GM21723 (cell line): ENCODE results near the gene CLSTN1.
A peak's percentile ranks its signal among the peaks of the same experiment; 100 is the strongest.
"Not testable (repeated sequence)": the region's sequence is repeated elsewhere in the genome, so short reads cannot be mapped to it uniquely, and the experiment has no call there.

Experiments
- ATAC-seq: cut with Tn5 transposase; IDR thresholded peaks from one replicate; pipeline ENCODE4 v1.9.1; 2021; ENCODE audit warnings: mild to moderate bottlenecking, moderate library complexity; ENCODE audit not compliant: unreplicated experiment

Gene CLSTN1

DNA sequence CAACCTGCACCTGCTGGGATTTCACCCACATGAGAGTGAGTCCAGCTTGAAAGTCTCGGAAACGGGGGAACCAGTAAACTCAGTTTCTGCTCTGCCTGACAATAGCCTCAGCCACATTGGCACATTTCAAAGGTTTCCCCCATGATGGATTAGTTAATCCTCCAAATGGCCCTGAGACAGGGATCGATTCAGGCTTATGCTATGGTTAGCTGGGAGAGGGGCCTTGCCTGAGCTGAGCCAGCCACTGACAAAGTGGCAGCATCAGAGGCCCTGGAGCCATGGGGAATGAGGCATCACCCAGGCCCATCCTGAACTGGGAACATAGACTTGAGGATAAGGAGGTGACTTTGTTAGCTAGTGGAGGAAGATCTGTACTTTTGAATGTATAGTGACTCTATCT, 2.9 kb upstream of the CLSTN1 start:
- no peak for ATAC-seq

DNA sequence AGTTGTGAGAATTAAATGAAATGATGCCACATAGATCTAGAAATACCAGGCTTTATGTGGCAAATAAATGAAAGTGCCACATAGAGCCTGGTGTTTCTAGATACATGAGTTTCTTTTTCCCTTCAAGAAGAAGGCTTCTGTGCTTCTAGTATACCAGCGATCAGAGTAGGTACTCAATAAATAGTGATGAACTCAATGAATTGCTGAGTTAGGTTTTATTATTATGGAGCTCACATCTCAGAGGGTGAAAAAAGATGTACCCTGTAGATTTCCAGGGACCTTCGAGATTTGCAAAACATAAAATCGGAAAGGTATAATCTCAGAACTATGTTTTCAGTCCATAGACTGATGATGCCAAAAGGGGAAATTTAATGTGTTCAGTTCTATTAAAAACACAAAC, 2.3 kb upstream of the CLSTN1 start:
- no peak for ATAC-seq

DNA sequence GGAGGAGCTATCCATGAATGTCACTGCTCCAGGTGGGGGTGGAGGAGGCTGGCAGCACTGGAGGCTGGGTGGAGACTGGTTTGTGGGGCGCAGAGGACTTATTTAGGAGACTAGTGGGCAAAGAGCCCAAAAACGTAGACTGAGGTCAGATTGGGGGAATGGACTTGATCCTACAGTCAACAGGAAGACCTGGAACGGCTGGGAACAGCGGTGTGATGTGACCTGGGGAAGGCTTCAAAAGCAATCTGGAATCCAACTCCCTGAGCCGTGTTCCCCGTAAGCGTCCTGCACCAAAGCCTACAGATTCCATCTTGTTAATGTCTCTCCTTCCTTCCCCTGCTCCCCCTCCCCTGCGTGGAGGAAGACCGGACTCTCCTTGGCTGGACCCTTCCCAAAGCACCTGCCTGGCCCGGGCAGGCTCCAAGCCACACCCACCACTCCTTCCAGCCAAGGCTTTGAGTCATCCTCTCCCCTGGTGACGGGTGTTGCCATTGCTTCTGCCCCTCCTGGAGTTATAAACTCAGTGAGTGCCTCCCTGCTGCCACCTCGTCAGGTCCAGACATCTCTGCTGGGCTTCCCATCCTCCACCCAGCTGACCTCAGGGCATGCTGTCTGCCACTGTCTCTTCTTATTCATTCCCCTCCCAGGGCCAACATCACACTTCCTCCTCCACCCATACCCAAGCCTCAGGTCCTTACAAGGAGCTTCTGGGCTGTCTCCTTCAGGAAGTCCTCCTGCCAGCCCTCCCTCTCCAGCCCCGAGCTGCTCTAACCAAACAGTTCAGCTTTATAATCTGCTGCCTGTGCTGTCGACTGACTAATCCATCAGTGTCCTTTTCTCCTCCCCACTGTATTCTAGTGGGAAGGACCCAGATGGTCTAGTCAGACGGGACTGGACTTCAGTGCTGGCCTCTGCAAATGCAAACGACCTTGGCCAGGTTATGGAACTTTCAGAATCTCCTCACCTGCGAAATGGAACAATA, 1.6 kb upstream of the CLSTN1 start:
- ATAC-seq, result no peak

DNA sequence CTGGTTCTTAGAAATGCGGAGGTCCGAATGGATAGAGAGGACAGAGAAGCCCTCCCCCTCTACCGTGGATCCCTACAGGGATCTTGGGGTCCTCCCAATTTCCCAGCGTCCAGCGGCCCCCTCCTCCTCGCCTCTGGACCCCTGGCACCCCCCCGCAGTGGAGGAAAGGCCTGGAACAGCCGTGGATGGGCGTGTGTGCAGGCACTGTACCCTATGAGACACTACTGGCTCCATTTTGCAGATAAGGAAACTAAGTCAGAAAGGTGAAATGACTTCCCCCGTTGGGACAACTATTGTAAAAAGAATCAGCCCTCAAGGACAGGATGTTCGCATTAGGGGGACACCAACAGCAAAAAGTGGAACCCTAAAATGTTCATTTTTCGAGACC, 931 bp upstream of the CLSTN1 start:
- ATAC-seq, result no peak

DNA sequence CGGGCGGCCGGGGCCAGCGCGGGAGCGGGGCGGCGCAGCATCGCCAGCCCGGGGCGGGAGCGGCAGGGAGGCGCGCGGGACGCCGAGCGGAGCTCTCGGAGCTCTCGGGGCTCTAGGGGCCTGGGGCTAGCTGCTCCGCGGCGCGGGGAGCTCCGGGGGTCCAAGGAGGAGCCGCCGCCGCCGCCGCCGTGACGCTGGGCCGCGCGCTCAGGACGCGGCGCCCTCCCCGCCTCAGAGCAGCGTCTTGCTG, 147 bp downstream of the CLSTN1 start:
- ATAC-seq, result peak; percentile 34

DNA sequence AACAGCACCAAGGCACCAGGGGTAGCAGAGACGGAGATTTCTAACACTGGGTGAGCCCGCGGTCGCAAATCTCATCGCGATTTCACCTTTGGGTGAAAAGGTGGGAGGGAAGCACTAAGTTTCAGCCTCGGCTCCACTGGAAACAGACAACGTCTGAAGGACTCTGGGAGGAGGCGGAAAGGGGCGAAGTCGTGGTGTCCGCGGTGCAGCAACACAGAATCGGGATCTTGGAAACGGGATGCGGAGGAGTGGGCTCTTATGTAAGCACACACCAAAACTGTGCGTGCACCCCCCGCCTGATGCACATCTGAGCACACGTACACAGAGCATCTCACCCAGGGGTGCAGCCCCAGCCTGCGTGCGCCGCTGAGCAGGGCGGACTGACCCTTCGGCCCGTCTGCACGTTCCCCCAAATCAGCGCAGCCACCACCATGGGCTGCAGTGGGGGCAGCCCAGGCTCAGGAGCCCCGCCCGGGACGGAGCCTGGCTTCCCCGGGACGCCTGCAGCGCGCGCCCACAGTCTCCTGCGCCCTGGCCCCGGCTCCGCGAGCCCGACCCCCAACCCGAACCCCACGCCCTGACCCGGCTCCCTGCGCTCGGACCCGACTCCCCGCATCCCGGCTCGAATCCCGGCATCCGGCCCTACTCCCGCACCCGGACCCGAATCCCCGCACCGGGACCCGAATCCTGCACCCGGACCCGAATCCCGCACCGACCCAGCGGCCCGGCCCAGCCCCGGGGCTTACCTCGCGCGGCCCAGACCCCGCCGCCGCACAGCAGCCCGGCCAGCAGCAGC, 670 bp downstream of the CLSTN1 start:
- peak; percentile 23 for ATAC-seq

DNA sequence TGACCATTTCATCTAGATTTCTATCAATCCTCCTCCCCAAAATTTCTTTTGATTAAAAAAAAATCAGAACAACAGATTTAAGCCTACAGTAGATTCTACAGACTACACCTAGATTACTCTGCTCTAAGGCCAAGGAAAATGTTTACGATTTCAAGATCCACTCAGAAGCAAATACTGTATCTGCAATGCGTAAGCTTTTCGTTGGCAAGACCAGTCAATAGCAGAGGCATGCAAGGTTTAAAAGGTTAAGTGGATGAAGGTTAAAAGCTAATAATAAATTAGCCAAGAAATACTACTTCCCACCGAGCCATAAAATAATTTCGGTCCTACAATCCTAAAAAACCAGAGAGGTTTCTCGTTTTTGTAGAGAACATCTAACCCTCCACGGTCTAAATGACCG, 1.3 kb downstream of the CLSTN1 start:
- no peak for ATAC-seq

DNA sequence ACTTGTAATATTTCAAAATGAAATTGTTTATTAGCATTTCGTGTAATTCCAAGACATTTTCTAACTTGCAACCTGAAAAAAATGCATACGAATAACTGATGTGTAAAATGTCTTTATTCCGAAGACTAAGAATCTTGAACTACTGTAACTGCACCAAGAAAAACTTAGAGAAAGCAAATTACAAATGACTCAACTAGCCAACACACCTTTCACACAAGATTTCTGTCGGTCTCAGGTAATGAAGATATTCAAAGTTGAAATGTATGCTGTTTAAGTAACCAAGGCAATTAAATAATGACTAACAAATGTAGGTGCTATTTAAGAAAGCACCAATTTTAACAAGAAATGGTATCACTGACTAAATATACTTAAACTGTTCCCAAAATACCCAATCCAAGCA, 2.1 kb downstream of the CLSTN1 start:
- ATAC-seq, result no peak

DNA sequence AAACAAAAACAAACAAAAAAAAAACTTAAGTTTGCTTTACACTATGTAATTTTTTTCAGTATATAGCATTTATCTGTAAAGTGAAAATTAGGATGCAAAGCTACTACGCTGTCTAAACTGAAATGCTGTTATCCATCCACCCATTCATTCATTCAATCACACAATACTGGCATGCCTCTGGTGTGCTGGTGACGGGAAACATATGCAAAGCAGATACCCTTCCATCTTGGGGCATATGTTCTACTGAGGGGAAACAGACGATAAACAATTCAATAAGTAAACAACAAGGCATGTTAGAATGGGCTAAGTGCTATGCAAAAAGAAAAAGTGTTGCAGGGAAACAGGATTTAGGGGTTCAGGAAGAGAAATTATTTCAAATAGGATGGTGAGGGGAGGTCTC, 3.2 kb downstream of the CLSTN1 start:
- ATAC-seq, result no peak

DNA sequence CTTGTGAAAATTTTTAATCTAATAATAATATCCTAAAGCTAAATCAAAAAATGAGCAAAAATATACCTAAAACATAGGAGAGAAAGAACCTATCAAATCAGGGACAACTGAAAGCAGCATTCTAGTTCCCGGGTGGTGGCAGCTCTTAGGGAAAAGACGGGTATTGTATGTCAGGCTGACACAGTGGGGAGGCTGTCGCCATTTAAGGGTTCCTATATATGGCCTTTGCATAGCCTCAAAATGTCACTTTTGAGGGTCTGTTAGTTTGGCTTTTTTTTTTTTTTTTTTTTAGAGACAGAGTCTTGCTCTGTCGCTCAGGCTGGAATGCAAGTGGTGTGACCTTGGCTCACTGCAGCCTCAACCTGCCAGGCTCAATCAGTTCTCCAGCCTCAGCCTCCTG, 6.0 kb downstream of the CLSTN1 start:
- ATAC-seq, result no peak

DNA sequence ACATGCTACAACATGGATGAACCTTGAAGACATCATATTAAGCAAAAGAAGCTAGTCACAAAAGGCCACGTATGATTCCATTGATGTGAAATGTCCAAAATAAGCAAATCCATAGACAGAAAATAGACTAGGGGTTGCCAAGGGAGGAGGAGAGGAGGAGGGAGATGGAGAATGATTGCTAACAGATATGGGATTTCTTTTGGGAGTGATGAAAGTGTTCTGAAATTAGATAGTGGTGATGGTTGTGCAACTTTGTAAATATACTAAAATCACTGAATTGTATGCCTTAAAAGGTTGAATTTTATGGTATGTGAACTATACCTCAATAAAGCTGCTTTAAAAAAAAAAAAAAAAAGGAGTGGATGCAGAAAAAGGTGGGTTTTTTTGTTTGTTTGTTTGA, 7.6 kb downstream of the CLSTN1 start:
- no peak for ATAC-seq

DNA sequence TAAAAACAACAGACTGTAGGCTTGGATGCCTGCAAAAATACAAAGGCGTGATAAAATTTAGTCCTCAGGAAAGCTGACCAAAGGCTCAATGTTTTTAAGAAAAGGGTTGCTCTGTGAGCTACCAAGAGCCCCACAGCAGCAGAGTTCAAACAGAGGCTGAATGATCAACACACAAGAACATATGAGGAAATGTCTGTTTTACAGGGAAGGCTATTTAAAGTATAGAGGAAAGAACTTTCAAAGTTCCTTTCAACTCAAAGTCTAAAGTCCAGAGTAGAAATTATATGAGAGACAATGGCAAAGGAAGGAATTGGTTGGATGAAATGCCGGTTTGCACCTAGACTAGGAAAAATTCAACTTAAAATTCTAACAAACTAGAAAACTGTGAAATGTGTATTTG, 8.6 kb downstream of the CLSTN1 start:
- no peak for ATAC-seq

DNA sequence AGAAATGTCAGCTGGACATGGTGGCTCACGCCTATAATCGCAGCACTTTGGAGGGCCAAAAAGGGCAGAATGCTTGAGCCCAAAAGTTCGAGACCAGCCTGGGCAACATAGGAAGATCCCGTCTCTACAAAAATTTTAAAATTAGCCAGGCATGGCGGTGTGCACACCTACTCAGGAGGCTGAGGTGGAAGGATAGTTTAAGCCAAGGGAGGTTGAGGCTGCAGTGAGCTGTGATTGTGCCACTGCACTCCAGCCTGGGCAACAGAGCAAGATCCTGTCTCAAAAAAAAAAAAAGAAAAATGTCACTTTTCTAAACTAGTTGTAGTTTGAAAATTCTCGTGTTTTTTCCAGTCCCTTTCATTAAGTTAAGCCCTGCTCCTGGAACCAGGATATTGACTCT, 9.1 kb downstream of the CLSTN1 start:
- no peak for ATAC-seq

DNA sequence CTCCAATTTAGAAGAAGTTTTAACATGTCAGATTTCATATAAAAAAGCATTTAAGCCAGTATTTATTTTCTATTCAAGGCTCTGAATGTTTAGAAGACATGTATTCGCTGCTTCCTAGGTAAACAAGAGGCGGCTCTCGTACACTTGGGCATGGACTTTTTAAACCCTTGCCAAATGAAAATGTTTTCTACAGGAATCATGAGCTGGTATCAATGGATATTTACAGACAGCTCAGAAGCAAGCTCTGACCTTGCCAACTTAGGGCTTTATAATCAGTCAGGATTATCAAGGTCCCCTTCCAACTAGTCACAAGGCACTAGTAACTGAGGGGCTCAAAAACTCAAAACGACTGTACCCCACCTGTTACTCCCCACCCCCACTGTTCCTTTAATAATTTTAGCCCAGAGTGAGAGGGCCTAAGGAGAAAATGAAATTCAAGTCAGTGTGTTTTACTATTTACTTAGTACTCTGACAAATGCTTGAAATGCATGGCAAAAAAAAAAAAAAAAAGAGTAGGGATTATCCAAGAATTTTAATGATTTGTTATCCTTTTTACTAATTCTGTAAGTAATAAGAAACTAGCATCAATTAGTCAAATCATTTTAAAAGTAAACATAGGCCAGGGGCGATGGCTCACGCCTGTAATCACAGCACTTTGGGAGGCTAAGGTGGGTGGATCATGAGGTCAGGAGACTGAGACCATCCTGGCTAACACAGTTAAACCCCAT, 12.4 kb downstream of the CLSTN1 start:
- ATAC-seq, result no peak

DNA sequence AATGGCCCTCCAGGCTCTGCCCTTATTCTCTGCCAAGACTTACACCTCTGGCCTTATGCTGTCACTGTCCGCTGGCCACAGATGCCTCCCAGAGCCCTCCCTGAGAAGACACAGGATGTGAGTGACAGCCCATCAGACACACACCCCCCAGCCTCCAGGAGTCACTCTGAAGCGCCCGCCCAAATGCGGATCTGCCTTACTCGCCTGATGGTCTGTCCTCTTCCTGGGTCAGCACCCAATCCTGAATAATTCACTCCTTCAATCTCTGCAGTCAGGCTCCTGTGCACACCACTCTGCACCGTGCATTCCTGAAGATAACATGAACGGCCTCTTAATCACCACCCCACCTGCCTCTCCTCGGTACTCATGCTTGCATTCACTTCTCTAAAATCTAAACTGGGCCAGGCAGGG, 14.7 kb downstream of the CLSTN1 start:
- no peak for ATAC-seq

DNA sequence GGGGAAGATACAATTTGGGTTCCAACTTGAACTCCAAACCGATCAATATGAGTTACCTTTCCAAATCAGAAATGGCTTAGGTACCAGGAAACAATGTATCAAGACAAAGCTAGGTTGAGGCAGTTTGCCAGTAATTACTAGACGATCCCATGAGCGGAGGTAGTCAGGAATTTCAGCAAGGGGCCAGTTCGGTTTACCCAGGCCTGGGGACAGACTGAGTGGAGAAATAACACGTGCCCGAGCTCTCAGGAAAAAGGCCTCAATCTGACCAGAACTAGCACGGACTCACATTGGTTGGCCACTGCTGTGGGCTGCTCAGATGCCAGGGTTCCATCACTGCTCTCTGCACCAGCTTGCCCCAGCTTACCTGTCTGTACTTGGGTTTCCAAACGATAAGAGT, 15.3 kb downstream of the CLSTN1 start:
- no peak for ATAC-seq

DNA sequence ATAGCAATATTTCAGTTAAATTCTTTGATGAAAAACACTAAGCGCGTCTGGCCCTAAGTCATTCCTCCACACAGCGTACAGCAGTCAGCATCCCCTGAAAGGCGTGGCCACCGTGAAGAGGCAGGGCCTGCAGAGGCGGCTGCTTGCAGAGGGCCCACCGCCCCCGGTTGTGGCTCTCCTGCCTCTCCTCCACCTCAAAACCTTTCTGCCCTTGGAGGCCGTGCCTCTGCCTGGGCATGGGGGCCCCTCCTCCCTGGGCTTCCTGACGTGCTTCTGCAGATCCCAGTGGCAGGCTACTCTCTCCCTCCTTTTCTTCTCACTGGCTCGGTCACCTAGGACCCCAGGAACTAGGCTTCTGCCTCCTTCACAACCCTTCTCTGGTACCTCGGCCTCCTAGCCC, 16.2 kb downstream of the CLSTN1 start:
- ATAC-seq, result no peak

DNA sequence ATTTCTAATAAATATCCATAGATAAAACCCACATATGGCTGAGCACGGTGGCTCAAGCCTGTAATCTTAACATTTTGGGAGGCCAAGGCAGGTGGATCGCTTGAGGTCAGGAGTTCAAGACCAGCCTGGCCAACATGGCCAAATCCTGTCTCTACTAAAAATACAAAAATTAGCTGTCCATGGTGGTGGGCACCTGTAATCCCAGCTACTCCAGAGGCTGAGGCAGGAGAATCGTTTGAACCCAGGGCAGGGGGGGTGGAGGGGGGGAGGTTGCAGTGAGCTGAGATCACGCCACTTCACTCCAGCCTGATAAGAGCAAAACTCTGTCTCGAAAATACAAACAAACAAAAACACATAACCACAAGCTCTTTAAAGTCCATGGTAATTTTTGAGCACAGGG, 17.8 kb downstream of the CLSTN1 start:
- not testable (repeated sequence) for ATAC-seq

DNA sequence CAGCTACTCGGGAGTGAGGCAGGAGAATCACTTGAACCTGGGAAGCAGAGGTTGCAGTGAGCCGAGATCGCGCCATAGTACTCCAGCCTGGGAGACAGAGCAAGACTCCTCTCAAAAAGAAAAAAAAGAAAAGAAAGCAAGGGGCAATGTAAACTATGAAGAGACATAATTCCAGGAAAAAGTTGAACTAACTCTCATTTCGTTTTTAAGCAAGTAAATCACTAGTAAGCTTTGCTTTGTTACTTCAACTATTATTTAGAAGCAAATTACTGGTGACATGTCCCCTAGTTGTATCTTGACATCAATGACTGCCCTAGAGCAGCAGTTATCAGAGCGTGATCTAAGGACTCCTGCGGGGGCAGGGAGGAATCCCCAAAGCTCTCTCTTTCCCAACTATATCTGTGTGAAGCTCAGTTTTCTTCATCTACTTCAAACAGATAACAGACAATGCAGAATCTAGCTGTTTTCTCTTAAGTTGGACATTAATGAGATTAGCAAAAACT, 18.7 kb downstream of the CLSTN1 start:
- no peak for ATAC-seq

DNA sequence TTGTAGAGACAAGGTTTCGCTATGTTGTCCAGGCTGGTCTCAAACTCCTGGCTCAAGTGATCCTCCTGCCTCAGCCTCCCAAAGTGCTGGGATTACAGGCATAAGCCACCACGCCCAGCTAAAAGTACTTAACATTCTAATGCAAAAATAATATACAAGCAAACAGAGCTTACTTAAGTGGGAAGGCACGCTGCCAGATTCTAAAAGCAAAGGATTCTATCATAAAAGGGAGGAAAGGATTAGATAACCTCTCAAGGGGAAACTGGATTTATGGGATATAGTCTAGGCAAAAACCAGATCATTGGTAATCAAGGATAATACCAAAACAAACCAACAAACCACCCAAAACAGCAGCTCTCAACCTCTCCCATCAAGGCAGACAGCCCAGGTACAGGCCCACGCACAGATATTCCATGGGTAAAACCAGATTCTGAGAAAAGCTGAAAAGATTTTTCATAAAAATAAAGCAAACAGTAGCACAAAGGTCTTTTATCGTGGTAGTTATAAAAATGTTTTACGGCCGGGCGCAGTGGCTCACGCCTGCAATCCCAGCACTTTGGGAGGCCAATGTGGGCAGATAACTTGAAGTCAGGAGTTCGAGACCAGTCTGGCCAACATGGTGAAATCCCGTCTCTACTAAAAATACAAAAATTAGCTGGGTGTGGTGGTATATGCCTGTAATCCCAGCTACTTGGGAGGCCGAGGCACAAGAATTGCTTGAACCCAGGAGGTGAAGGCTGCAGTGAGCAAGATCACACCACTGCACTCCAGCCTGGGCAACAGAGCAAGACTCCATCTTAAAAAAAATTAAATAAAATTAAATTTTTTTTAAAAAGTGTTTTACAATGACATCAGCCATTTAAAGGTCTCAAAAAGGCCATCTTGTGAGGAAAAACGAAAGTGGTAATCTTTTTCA, 20.5 kb downstream of the CLSTN1 start:
- not testable (repeated sequence) for ATAC-seq
